GM20000 (cell line): ENCODE results near the gene LTO1.

Experiments used
- DNase-seq: peaks from one replicate; pipeline ENCODE4 v3.0.0; 2012; ENCODE audit warnings: low spot score
- CTCF ChIP-seq: IDR thresholded peaks from 2 replicates; pipeline ENCODE4 v1.5.1; 2012; ENCODE audit warnings: mild to moderate bottlenecking, control low read depth; ENCODE audit errors: extremely low read depth, missing control alignments

The LTO1 gene

DNA sequence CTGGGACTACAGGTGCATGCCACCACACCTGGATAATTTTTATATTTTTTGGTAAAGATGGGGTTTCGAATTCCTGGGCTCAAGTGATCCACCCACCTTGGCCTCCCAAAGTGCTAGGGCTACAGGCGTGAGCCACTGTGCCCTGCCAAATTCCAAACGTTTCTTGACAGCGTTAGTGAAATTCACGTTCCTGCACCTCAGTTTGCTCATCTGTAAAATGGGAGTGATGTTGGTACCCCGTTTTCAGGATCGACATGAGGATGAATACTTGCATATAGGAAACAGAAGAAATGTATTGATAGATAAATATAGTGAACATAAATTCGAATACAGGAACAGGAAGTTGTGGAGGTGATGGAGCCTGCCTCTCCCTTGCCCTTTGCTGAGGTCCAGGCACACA lies 10.2 kb upstream of the LTO1 start:
- DNase-seq: no peak
- TF ChIP-seq CTCF: no peak

GRCh38 chr11:69684651-69685050 lies 9.5 kb upstream of the LTO1 start:
- no peak for TF ChIP-seq CTCF
- no peak for DNase-seq

GRCh38 chr11:69683764-69684333 lies 8.7 kb upstream of the LTO1 start:
- no peak for DNase-seq
- peak; percentile 40 for TF ChIP-seq CTCF

- no peak for TF ChIP-seq CTCF
- no peak for DNase-seq
These were observed 7.7 kb upstream of the LTO1 start for GRCh38 chr11:69682681-69683326.

- TF ChIP-seq CTCF: no peak
These were observed 7.1 kb upstream of the LTO1 start for GRCh38 chr11:69682221-69682620.

GRCh38 chr11:69680688-69681087 lies 5.5 kb upstream of the LTO1 start:
- no peak for DNase-seq
- no peak for TF ChIP-seq CTCF

More at GRCh38 chr11:69682221-69682620, 7.1 kb upstream of the LTO1 start:
- no peak for DNase-seq

GRCh38 chr11:69677749-69678148 lies 2.6 kb upstream of the LTO1 start:
- TF ChIP-seq CTCF: no peak
- no peak for DNase-seq
